ENCODE results near the gene TAS1R3. TPM values are rescaled to one million over a fixed set of nuclear protein-coding genes. Genes with fewer than 3 reads are reported as not detected.
A peak's percentile ranks its signal among the peaks of the same experiment; 100 is the strongest.

The TAS1R3 gene
- total RNA-seq, 3 donors from 2014 or later = 0.15 to 0.29 (median 0.19) TPM

- Mint-ChIP-seq H3K4me1 (ENCODE audit: low read depth) (peaks cover 11% of the 10 kb centered on the region), H3K36me3 (ENCODE audit: insufficient read depth) (no peaks in the 10 kb centered on the region), H3K4me3 (peak overlapping the region; percentile 56), H3K27me3 (ENCODE audit: low read depth) (peaks cover 30% of the 10 kb centered on the region), H3K9me3 (no peaks in the 10 kb centered on the region)
- DNase-seq (no peak), ATAC-seq (no peak)
Measured at GRCh38 chr1:1352786-1353388, 21.8 kb downstream of the TAS1R3 start.

- no peak for DNase-seq
- Mint-ChIP-seq H3K4me1 (ENCODE audit: low read depth) (peaks cover 11% of the 10 kb centered on the region), H3K4me3 (no peak overlapping the region), H3K9me3 (no peaks in the 10 kb centered on the region), H3K36me3 (ENCODE audit: insufficient read depth) (no peaks in the 10 kb centered on the region), H3K27me3 (ENCODE audit: low read depth) (peaks cover 35% of the 10 kb centered on the region)
- no peak for ATAC-seq
Measured at GRCh38 chr1:1353389-1354151, 22.5 kb downstream of the TAS1R3 start.

- peaks cover 35% of the 10 kb centered on the region for H3K27me3 Mint-ChIP-seq (ENCODE audit: low read depth)
- no peaks in the 10 kb centered on the region for H3K36me3 Mint-ChIP-seq (ENCODE audit: insufficient read depth)
- no peaks in the 10 kb centered on the region for H3K9me3 Mint-ChIP-seq
- peaks cover 18% of the 10 kb centered on the region for H3K4me1 Mint-ChIP-seq (ENCODE audit: low read depth)
- DNase-seq = no peak
- H3K4me3 Mint-ChIP-seq = no peak overlapping the region
- ATAC-seq = peak; percentile 19 to 27
Measured at GRCh38 chr1:1354271-1355247, 23.5 kb downstream of the TAS1R3 start.

- peak in 1 of 2 donors; percentile 23 for ATAC-seq
- Mint-ChIP-seq H3K27me3 (ENCODE audit: low read depth) (peaks cover 35% of the 10 kb centered on the region), H3K4me3 (no peak overlapping the region), H3K4me1 (ENCODE audit: low read depth) (peaks cover 18% of the 10 kb centered on the region), H3K9me3 (no peaks in the 10 kb centered on the region), H3K36me3 (ENCODE audit: insufficient read depth) (no peaks in the 10 kb centered on the region)
- DNase-seq = no peak
Measured at GRCh38 chr1:1355416-1355815, 24.3 kb downstream of the TAS1R3 start.

DNA sequence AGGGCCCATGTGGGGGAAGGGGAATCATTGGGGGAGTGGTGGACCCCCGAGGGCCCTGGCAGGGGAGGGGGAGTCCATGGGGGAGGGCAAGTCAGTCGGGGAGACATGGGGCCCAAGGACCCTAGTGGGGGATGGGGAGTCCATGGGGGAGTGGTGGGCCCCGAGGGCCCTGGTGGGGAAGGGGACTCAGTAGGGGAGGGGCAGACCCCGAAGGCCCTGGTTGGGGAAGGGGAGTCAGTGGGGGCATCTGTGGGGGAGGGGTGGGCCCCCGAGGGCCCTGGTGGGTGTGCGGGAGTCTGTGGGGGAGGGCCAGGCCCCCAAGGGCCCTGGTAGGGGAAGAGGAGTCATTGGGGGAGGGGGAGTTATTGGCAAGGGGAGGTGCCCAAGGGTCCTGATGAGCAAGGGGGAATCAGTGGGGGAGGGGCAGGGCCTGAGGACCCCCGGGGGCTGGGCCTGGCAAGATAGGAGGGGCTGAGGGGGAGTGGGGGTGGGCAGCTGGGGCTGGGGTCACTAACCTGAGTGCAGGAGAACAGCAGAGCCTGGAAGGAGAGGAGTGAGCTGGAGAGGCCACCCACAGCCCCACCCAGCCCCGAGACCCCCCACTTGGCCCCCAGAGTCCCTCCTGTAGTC lies 25.2 kb downstream of the TAS1R3 start:
- ATAC-seq = no peak
- H3K27me3 Mint-ChIP-seq (ENCODE audit: low read depth) = peaks cover 40% of the 10 kb centered on the region
- DNase-seq = no peak
- no peaks in the 10 kb centered on the region for H3K36me3 Mint-ChIP-seq (ENCODE audit: insufficient read depth)
- H3K4me1 Mint-ChIP-seq (ENCODE audit: low read depth) = peaks cover 18% of the 10 kb centered on the region
- no peaks in the 10 kb centered on the region for H3K9me3 Mint-ChIP-seq
- no peak overlapping the region for H3K4me3 Mint-ChIP-seq

- Mint-ChIP-seq H3K27me3 (ENCODE audit: low read depth) (peaks cover 40% of the 10 kb centered on the region), H3K4me1 (ENCODE audit: low read depth) (peaks cover 18% of the 10 kb centered on the region), H3K4me3 (no peak overlapping the region), H3K9me3 (no peaks in the 10 kb centered on the region), H3K36me3 (ENCODE audit: insufficient read depth) (no peaks in the 10 kb centered on the region)
- DNase-seq (no peak), ATAC-seq (no peak)
Measured at GRCh38 chr1:1356796-1357401, 25.8 kb downstream of the TAS1R3 start.

DNA sequence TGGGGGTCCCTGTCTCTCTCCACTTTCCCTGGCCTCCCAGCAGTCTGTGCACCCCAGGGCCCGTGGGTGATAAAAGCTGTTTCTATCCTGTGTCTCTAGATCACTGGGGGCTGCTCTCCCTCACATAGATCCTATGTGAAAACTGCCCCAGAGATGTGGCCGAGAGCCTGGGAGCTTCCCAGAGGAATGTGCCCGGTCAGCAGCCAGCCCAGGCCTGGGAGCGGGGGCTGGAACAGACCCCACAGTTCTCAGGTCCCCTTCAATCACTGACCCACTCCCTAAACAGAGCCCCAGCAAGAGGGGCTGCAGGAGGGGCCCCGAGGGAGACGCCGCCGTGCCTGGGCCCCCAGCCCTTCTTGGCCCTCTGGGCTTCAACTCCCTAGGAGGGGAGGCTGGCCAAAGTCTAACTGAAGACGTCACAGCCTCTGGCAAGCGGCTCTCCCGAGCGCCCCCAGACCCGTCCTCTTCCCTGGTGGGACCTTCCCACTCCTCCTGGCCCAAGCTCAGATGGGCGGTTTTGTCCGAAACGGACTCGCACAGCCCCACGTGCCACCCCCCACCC lies 26.9 kb downstream of the TAS1R3 start:
- H3K4me3 Mint-ChIP-seq = no peak overlapping the region

GRCh38 chr1:1358433-1359271 lies 27.6 kb downstream of the TAS1R3 start, which contains the start of gene MXRA8:
Gene MXRA8, minus strand, starts transcription at chr1:1358555. Its CDS starts 51 bp downstream, at chr1:1358504.
- H3K36me3 Mint-ChIP-seq (ENCODE audit: insufficient read depth) = no peaks in the 10 kb centered on the region
- ATAC-seq (peak in 1 of 2 donors; percentile 13), DNase-seq (no peak)
- H3K9me3 Mint-ChIP-seq = no peaks in the 10 kb centered on the region
- no peak within 1 kb of the TSS for H3K4me3 Mint-ChIP-seq
- peaks cover 8% of the 10 kb centered on the region for H3K4me1 Mint-ChIP-seq (ENCODE audit: low read depth)
- H3K27me3 Mint-ChIP-seq (ENCODE audit: low read depth) = peaks cover 26% of the 10 kb centered on the region

More for the DNA sequence above, 26.9 kb downstream of the TAS1R3 start:
- peaks cover 9% of the 10 kb centered on the region for H3K4me1 Mint-ChIP-seq (ENCODE audit: low read depth)
- ATAC-seq (no peak), DNase-seq (no peak)
- H3K9me3 Mint-ChIP-seq = no peaks in the 10 kb centered on the region
- no peaks in the 10 kb centered on the region for H3K36me3 Mint-ChIP-seq (ENCODE audit: insufficient read depth)
- H3K27me3 Mint-ChIP-seq (ENCODE audit: low read depth) = peaks cover 30% of the 10 kb centered on the region

GRCh38 chr1:1359308-1359663 lies 28.2 kb downstream of the TAS1R3 start:
- H3K4me3 Mint-ChIP-seq = no peak overlapping the region
- no peaks in the 10 kb centered on the region for H3K9me3 Mint-ChIP-seq
- no peaks in the 10 kb centered on the region for H3K36me3 Mint-ChIP-seq (ENCODE audit: insufficient read depth)
- peaks cover 22% of the 10 kb centered on the region for H3K27me3 Mint-ChIP-seq (ENCODE audit: low read depth)
- H3K4me1 Mint-ChIP-seq (ENCODE audit: low read depth) = peaks cover 7% of the 10 kb centered on the region
- ATAC-seq (peak; percentile 23 to 44), DNase-seq (no peak)

DNA sequence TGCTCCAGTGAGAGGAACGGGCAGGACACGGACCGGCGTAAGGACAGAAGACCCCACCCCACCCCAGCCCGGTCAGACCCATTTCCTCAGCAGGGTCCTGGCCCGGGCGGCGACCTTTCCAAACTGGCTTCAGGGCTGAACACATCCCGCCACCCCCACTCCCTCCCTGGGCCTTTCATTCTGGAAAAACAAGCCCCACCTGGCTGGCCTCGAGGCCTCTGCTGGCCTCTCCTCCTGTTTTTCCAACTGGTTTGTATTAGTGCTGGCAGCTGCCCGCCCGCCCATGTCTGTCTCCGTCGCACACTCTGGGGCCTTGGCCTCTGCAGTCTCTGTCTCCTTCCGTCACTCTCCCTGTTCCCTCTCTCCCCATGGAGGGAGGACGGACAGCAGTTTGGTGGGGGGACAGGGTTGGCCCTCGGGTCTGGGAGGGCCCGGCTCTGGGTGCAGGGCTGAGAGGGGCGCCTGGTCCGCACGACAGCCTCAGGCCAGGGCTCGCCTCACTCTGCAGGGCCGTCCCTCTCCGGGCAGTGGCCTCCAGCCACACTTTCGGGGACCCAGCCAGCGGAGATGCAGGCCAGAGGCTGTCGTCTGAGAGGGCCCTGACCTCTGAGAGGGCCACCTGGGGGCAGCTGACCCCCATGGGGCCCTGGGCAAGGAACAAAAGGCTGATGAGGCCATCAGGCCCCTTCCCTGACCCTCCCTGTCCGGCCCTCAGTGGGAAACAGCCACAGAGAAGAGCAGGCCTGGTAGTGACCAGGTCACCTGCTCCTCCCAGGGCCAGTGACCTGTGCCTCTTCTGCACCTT lies 28.8 kb downstream of the TAS1R3 start:
- Mint-ChIP-seq H3K4me1 (ENCODE audit: low read depth) (peaks cover 7% of the 10 kb centered on the region), H3K36me3 (ENCODE audit: insufficient read depth) (no peaks in the 10 kb centered on the region), H3K4me3 (no peak overlapping the region), H3K9me3 (no peaks in the 10 kb centered on the region), H3K27me3 (ENCODE audit: low read depth) (peaks cover 22% of the 10 kb centered on the region)
- DNase-seq (no peak), ATAC-seq (no peak)

GRCh38 chr1:1360506-1361169 lies 29.6 kb downstream of the TAS1R3 start:
- Mint-ChIP-seq H3K36me3 (ENCODE audit: insufficient read depth) (no peaks in the 10 kb centered on the region), H3K4me3 (no peak overlapping the region), H3K27me3 (ENCODE audit: low read depth) (peaks cover 22% of the 10 kb centered on the region), H3K9me3 (no peaks in the 10 kb centered on the region), H3K4me1 (ENCODE audit: low read depth) (peaks cover 7% of the 10 kb centered on the region)
- DNase-seq = no peak
- ATAC-seq = no peak
